ENCODE results near the gene TSEN15. TPM values are rescaled to one million over a fixed set of nuclear protein-coding genes. Genes with fewer than 3 reads are reported as not detected.
"Not testable (repeated sequence)": the region's sequence is repeated elsewhere in the genome, so short reads cannot be mapped to it uniquely, and the experiment has no call there.

TSEN15 gene
- total RNA-seq, 1 donor from 2014 or later = 30.2 TPM

DNA sequence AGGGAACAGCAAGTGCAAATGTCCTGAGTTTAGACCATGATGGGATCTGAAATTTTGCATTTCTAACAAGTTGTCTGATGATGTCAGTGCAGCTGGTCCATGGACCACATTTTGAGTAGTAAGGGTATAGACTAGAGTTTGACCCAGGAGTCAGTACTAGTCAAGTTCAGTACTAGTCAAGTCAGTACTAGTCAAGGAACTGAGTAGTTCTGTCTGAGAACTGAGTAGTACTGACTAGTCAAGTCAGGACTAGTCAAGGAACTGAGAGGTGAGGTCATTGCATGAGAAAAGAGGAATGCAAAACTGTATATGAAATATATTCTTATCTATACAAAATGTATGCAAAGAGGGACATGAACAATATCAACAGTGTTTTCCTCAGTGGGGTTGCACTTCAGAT, 34.1 kb downstream of the TSEN15 start:
- FAIRE-seq (no peak), DNase-seq (ENCODE audit: low spot score in 2 of 2) (no peak)

DNA sequence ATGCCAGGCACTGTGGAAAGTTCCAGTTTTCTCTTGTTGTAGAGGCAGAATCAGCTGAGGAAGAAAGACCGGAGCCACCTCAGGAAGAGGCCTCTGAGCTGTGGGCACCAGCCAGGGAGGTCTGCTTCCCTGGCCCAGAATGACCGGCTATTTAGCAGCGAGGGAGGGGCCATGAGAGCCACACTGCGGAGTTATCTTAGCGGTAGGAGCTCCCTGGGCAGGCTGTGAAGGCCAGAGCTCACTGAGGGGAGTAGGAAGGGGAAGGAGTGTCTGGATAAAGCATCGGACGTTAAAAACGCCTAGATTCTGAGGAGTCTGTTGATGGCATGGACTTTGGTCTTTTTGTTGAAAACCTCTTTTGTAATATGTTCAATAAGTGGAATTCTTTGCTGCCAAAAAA, 36.5 kb downstream of the TSEN15 start:
- FAIRE-seq (no peak), DNase-seq (ENCODE audit: low spot score in 2 of 2) (no peak)

DNA sequence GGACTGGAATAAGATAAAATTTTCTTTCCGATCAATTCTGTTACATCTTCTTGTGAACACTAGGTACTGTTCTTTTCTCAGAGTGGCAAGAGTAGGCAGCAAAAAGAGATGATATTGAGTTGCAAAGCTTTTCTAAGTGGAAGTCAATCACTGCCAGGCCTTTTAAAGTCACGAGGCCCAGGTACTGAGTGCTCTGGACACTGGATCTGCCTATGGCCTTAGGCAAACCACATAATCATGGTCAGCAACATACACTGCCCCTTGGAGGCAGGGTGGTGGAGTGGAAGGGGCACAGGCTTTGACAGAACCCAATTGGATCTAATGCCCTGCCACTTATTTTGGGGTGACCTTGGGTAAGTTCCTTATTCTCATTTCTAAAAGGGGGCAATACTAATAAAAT, 41.5 kb downstream of the TSEN15 start:
- no peak for DNase-seq (ENCODE audit: low spot score in 2 of 2)
- no peak for FAIRE-seq

DNA sequence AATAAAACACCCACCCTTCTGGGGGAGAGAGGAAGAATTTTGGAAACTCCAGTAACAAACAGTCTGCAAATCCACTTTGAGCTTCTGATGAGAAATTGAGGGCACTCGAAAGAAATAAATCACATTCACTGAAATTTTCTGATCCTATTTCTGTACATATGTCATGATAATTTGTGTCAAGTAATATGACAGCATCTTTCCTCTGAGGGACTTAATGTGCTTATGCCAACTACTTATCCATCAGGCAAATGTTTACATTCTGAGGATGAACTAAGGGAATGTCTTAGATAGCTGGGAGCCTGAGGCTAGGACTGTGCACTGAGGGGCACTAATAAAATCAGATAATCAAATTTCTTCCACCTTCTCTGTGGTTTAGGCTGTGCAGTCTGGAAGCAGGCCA, 44.5 kb downstream of the TSEN15 start:
- FAIRE-seq (no peak), DNase-seq (ENCODE audit: low spot score in 2 of 2) (no peak)

DNA sequence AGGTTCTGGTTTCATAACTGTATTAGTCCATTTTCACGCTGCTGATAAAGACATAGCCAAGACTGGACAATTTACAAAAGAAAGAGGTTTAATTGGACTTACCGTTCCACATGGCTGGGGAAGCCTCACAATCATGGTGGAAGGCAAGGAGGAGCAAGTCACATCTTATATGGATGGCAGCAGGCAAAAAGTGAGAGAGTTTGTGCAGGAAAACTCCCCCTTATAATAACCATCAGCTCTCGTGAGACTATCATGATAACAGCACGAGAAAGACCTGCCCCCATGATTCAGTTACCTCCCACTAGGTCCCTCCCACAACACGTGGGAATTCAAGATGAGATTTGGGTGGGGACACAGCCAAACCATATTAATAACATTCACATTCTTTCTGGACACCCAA, 45.0 kb downstream of the TSEN15 start:
- not testable (repeated sequence) for DNase-seq (ENCODE audit: low spot score in 2 of 2)

DNA sequence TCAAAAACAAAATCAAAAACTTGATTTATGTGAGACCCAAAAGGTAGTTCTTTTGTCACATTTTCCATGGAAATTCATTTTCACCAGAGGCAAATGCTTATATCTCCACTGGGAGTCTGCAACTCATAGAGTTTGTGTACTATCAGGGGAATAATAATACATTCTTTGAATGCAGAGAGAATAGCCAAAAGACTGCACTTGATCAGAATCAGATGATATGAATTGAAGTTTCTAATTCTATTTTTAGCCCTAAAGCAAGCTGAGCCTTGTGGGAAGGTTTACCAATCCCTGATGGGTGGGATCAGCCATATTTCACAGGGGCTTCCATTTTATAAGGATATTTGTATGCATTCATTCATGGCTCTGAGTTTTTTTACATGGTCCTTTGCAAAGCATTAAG, 49.6 kb downstream of the TSEN15 start:
- no peak for DNase-seq (ENCODE audit: low spot score in 2 of 2)
- no peak for FAIRE-seq

More for the DNA sequence above, 45.0 kb downstream of the TSEN15 start:
- not testable (repeated sequence) for FAIRE-seq

DNA sequence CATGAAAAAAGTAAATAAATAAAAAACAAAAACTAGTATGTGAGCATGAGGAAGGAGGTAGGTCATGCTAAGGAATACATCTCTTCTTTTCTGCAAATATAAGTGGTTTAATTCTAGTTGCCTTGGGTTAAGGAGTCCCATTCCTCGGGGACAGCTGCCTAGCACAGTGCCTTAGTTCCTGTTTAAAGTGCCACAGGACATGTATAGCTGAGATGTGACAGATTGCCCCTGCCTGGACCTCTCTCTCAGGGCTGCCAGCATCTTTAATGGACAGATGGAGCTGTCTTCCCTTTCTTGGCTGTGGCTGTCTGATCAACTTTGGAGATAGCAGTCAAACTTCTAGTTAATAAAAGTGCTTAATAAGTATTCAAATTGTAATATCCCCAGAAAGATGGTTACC, 50.0 kb downstream of the TSEN15 start:
- DNase-seq (ENCODE audit: low spot score in 2 of 2) = no peak
- FAIRE-seq = no peak

DNA sequence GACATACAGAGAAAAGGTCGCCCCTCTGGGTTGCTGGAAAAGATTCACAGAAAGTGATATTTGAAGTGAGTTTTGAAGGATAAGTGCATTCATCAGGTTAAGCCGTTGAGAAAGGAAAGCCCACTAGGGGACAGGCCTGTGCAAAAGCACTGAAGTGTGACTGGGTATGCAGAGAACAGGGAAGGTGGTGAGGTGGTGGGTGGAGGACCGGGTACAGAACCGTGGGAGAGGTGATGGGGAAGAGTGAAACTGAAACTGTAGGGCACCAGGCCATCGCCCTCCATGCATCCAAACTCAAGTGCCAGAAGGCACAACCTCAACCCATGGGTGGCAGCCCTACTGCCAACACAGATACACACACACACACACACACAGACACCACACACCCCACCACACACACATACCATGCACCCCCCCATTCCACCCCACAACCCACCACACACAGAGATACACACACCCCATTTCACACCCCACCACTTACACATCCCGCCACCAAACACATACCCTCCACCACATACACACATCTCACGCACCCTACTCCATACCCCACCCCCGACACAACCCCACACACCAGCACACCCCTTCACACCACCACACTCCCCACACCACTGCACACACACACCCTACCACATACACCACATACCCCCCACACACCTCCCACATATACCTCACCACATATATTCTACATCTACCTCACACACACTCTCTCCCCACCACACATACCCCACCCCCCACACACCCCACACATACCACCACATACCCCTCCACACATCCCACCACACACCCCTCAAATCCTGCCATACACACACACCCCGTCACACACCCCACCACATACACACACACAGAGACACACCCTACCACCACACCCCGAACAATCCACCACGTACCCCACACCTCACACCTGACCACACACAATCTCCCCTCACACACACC, 59.0 kb downstream of the TSEN15 start:
- FAIRE-seq (no peak), DNase-seq (ENCODE audit: low spot score in 2 of 2) (no peak)

DNA sequence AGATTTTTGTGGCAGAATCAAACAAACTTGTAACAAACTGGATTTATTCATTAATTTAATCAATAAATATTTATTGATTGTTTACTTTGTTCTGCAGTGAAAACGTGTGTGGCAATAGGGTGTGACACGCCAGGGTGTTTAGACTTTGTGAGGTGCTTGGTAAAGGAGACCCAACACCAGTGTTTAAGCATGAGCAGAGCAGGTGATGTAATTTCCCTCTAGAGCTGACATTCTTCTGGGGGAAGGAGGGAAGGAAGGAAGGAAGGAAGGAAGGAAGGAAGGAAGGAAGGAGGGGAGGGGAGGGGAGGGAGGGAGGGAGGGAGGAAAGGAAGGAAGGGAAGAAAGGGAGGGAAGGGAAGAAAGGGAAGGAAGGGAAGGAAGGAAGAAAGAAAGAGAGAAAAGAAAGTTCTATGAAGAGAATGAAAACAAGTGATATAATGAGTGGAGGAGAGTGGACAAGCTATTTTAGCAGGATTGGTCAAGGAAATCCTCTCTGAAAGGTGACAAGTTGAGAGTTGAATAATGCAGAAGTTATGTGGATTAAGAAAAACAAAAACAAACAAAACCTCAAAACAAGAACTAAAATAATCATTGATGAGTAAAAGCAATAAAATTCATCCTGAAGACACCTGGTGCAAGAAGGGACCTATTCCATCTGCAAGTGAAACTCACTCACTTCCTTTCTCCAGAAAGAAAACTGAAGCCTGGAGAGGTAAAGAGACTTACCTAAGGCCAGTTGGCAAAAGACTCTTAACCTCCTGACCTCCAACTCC, 60.8 kb downstream of the TSEN15 start:
- FAIRE-seq (no peak), DNase-seq (ENCODE audit: low spot score in 2 of 2) (no peak)

DNA sequence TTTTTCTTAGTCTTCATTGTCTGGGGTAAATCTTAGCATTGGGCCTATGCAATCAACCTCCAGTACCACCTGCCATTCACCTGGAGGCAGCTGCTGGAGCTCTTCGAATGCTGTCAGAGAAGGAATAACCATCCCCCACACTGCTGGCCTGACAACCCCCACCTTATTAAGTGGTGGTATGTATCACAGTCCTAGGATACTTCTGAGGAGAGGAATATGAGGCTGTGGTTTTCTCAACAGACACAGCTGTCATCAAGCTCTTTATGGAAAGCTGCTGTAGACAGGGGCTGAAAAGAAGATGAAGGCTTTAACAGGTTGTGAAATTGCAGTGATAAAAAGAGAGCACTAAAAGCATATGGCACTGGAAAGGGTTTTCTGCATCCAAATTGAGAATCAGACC, 61.7 kb downstream of the TSEN15 start:
- FAIRE-seq = no peak
- DNase-seq (ENCODE audit: low spot score in 2 of 2) = no peak

DNA sequence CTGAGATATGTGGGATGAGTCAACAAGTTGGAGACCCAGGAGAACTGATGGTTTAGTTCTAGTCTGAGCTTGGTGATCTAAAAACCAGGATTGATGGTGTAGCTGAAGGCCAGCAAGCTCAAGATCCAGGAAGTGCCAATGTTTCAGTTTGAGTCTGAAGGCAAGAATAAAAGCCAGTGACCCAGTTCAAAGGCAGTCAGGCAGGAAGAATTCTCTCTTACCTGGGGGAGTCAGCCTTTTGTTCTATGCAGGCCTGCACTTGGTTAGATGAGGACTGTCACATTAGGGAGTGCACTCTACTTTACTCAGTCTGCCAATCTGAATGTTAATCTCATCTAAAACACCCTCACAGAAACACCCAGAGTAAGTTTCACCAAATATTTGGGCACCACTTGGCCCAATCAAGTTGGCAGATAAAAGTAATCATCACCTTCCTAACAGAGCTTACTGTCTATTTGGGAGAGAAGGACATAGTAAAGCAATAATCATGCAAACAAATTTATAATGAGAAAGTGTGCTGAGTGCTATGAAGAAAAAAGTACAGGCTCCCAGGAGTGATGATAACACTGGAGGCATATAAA, 63.4 kb downstream of the TSEN15 start:
- DNase-seq (ENCODE audit: low spot score in 2 of 2) (no peak), FAIRE-seq (no peak)

DNA sequence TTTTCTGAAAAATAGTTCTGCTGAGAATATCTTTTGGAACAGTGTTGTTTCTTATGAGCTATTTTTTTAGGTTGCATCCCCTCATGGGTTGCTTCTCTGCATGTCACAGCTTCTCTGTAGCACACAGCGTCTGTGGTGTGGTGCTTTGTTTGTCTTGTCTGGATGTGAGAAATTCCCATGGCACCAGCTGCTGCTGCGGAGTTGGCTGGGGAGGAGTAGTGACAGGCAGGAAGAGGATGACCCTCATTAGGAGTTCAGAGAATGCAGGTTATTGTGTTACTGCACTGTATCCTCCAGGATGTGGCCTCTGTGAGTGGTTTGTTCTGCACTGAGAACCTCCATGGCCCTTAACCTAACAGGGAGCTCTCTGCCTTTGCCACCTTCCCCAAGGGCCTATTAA, 64.8 kb downstream of the TSEN15 start:
- no peak for DNase-seq (ENCODE audit: low spot score in 2 of 2)
- FAIRE-seq = no peak

DNA sequence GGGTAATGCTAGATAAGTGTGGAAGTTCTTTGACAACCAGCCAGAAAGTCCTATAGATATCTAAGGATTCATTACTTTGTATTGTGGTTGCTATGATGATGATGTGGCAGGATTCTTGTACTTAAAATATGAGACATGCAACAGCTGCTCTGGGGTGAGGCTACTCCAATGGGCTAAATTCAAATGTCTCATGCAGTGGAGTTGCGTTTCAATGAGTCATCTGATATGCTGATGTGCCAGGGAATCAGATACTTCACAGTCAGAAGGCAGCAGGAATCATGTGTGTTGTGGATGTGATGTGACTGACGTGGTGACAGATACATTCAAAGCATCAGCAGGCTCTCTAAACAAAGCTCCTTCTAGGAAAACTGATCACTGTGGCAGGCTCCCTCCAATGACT, 66.5 kb downstream of the TSEN15 start:
- peak in 1 of 2 donors; percentile 18 for DNase-seq (ENCODE audit: low spot score in 2 of 2)
- FAIRE-seq = no peak

Other genes starting within 250 kb of the TSEN15 start
- gene RGL1, start 246.6 kb upstream of the TSEN15 start, total RNA-seq = 40.4 TPM
- gene COLGALT2, start 14.0 kb upstream of the TSEN15 start, total RNA-seq = 13.9 TPM

All from frontal cortex (tissue), 4 donors.